ENCODE measurements around the gene MEIS1. TPM values are rescaled to one million over a fixed set of nuclear protein-coding genes. Genes with fewer than 3 reads are reported as not detected.

MEIS1 gene
- total RNA-seq, 1 experiment from 2014 or later: 11.5 TPM

- Mint-ChIP-seq H3K9me3 (ENCODE audit: low read depth, unreplicated experiment) (no peaks in the 10 kb centered on the region), H3K36me3 (ENCODE audit: insufficient read depth, unreplicated experiment) (no peaks in the 10 kb centered on the region), H3K4me3 (ENCODE audit: low read depth, unreplicated experiment) (no peak overlapping the region), H3K27ac (ENCODE audit: unreplicated experiment) (no peak overlapping the region), H3K27me3 (ENCODE audit: unreplicated experiment) (no peaks in the 10 kb centered on the region), H3K4me1 (ENCODE audit: low read depth, unreplicated experiment) (no peaks in the 10 kb centered on the region)
- intact Hi-C loops (cut with micrococcal nuclease; ENCODE audit: unreplicated experiment): no loop called here
- BruUV-seq (replicated peaks): no TSS peak
- CTCF ChIA-PET: no interaction called here
- no peak for TF ChIP-seq CTCF (IDR thresholded peaks at IDR 0.05; ENCODE audit: unreplicated experiment)
- no peak for DNase-seq
Observed at GRCh38 chr2:66456183-66457041, 21.5 kb downstream of the MEIS1 start.

DNA sequence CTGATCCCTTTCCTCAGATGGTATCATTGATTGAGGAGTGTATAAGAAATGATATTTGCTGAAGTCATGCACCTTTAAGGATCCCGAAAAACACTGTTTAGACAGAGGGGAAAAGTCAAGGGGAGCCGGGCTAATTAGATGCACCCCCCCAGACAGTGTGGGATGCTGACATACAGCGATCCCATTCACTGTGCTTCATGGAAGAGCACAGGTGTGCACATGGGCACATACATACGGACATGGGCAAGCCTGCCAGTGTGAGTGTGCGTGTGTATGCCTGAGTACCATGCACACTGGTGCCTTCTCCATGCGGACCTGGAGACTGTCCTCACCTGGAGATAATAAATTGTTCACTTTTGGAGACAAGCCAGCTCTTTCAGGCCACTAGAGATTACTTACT is 22.6 kb downstream of the MEIS1 start:
- H3K4me1 Mint-ChIP-seq (ENCODE audit: low read depth, unreplicated experiment): no peaks in the 10 kb centered on the region
- no peak for TF ChIP-seq CTCF (IDR thresholded peaks at IDR 0.05; ENCODE audit: unreplicated experiment)
- no peak for DNase-seq
- intact Hi-C loops (cut with micrococcal nuclease; ENCODE audit: unreplicated experiment): no loop called here
- H3K27ac Mint-ChIP-seq (ENCODE audit: unreplicated experiment): no peak overlapping the region
- H3K27me3 Mint-ChIP-seq (ENCODE audit: unreplicated experiment): no peaks in the 10 kb centered on the region
- CTCF ChIA-PET: no interaction called here
- no peaks in the 10 kb centered on the region for H3K36me3 Mint-ChIP-seq (ENCODE audit: insufficient read depth, unreplicated experiment)
- H3K9me3 Mint-ChIP-seq (ENCODE audit: low read depth, unreplicated experiment): no peaks in the 10 kb centered on the region
- BruUV-seq (replicated peaks): no TSS peak
- H3K4me3 Mint-ChIP-seq (ENCODE audit: low read depth, unreplicated experiment): no peak overlapping the region

DNA sequence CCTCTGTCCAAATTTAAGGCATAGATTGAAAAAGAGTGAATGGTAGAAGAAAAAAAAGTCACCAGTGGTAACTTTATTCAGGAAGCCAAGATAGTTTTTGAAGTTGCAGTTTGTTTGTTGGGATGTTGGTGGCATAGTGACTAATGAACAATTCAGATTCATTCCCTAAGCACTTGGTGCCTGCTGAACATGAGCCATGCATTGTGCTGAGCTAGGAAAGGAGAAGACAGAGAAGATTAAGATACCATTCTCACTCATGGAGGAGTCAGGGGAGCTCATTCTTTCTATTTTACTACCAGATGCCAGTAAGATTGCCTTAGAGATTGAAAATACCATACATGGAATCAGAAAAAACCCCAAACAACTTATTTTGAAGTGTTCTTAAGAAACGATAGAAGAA is 25.1 kb downstream of the MEIS1 start:
- no peaks in the 10 kb centered on the region for H3K9me3 Mint-ChIP-seq (ENCODE audit: low read depth, unreplicated experiment)
- no TSS peak for BruUV-seq (replicated peaks)
- H3K4me3 Mint-ChIP-seq (ENCODE audit: low read depth, unreplicated experiment): no peak overlapping the region
- CTCF ChIA-PET: interaction anchor here (0.6 kb wide), 1 partner anchor 833 kb away, joined by 3 read pairs; no protein-coding TSS in a partner anchor
- intact Hi-C loops (cut with micrococcal nuclease; ENCODE audit: unreplicated experiment): no loop called here
- no peak overlapping the region for H3K27ac Mint-ChIP-seq (ENCODE audit: unreplicated experiment)
- H3K4me1 Mint-ChIP-seq (ENCODE audit: low read depth, unreplicated experiment): no peaks in the 10 kb centered on the region
- no peak for TF ChIP-seq CTCF (IDR thresholded peaks at IDR 0.05; ENCODE audit: unreplicated experiment)
- H3K27me3 Mint-ChIP-seq (ENCODE audit: unreplicated experiment): no peaks in the 10 kb centered on the region
- DNase-seq: no peak
- H3K36me3 Mint-ChIP-seq (ENCODE audit: insufficient read depth, unreplicated experiment): no peaks in the 10 kb centered on the region

DNA sequence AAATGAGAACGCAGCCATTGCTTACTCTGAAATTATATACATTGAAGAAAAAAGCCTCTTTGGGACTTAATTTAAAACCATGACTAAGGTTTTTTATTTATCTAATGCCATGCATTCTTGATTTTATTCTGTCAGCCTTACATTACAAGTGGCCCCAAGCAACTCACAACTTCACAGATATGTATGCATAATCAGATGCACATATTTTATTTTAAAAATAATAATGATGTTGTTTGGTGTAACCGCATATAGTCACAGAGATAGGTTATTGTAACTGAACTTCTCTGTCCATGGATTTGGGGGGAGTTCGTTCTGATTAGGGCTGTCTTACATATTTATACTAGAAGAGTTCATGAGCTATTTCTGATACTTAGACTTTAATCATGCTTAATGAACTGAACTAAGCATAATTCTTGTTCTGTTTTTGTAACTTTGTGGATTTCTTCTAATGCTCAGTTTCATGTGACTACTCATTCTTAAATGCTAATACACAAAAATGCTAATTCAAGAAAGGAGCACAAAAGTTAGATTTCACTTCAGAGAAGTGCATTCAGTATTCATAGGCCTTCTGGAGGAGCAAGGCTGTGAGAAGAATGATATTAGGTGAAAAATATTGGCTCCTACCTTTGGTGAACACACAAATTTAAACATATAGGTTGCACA is 26.2 kb downstream of the MEIS1 start:
- Mint-ChIP-seq H3K4me3 (ENCODE audit: low read depth, unreplicated experiment) (no peak overlapping the region), H3K27me3 (ENCODE audit: unreplicated experiment) (no peaks in the 10 kb centered on the region), H3K36me3 (ENCODE audit: insufficient read depth, unreplicated experiment) (no peaks in the 10 kb centered on the region), H3K27ac (ENCODE audit: unreplicated experiment) (no peak overlapping the region), H3K9me3 (ENCODE audit: low read depth, unreplicated experiment) (no peaks in the 10 kb centered on the region), H3K4me1 (ENCODE audit: low read depth, unreplicated experiment) (no peaks in the 10 kb centered on the region)
- CTCF ChIA-PET: no interaction called here
- TF ChIP-seq CTCF (IDR thresholded peaks at IDR 0.05; ENCODE audit: unreplicated experiment): no peak
- intact Hi-C loops (cut with micrococcal nuclease; ENCODE audit: unreplicated experiment): no loop called here
- no peak for DNase-seq
- no TSS peak for BruUV-seq (replicated peaks)

Data from Calu3 (cell line).